GM18505 (cell line): ENCODE results near the gene KDM4C.
"Not testable (repeated sequence)": the region's sequence is repeated elsewhere in the genome, so short reads cannot be mapped to it uniquely, and the experiment has no call there.

Source experiments
- ATAC-seq: cut with Tn5 transposase; IDR thresholded peaks from one replicate; pipeline ENCODE4 v1.9.1; 2021; ENCODE audit not compliant: unreplicated experiment
- POLR2A ChIP-seq: IDR thresholded peaks from 4 replicates; pipeline ENCODE4 v1.6.1; 2011; ENCODE audit warnings: borderline replicate concordance; ENCODE audit not compliant: insufficient read depth, insufficient read length; ENCODE audit errors: extremely low read depth

KDM4C gene

DNA sequence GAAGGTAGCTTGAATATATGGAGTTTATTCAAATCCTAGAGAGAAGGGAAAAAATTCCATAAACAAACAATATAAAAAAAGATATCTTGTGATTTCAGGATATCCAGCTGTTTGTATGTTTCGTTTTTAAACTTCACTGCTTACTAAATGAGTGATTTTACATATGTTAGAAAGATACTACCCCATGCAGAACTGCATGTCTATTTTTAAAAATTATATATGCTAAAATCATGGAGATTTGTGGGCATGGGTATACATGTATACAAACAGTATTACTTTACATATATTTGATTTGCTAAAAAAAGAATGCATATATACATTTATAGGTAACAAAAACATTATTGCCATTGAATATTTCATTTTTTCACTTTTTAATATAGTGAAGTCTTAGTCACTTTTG lies 178.3 kb downstream of the KDM4C start:
- TF ChIP-seq POLR2A: no peak
- ATAC-seq: no peak

DNA sequence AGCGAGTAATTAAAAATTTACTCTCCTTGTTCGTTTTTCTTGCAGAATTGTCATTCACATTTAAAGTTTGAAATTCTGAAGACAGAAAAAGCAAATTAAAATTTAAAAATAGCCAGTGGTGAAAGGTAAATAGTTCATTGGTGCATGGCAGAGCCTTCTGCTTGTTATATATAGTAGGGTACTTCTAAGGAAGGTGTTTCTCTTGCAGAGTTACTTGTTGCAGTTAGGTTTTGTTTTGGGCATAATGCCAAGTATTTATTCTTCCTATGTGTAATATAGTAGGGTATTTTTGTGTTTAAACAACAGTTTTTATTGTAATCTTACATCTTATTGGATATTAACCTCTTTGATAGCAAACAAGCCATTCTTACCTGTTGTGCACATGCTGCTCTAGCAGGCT lies 179.4 kb downstream of the KDM4C start:
- no peak for TF ChIP-seq POLR2A
- no peak for ATAC-seq

DNA sequence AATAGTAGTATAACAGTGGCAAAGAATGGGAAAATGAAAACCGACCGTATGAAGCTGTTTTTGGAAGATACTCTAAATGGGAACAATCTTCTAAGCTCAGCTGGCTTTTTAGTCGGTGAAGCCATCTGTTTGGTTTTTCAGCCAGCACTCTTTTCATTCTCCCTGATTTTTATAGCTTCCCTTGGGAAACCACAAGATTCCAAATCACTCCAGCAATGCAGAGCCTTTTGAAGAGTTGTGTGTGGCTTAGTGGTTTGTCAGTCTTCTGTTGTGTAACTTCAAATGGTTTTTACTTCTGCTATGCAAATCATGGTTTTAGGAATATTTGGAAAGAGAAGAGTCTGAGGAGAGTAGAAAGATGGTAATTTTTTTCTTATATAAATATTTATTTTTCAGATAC lies 180.7 kb downstream of the KDM4C start:
- no peak for ATAC-seq

DNA sequence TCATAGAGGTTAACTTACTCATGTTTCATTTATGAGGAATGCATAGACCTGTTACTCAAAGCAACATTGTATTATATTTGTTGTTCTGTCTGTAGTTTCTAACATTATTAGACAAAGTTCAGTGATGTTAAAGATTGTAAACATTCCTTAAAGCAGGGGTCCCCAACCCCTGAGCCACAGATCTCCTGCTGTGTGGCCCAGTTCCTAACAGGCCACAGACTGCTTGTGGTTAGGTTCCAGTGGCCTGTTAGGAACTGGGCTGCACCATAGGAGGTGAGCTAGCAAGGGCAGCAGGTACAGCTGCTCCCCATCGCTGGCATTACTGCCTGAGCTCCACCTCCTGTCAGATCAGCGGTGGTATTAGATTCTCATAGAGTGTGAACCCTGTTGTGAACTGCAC lies 181.1 kb downstream of the KDM4C start:
- TF ChIP-seq POLR2A: no peak
- ATAC-seq: no peak

More for the DNA sequence above, 180.7 kb downstream of the KDM4C start:
- TF ChIP-seq POLR2A: no peak

DNA sequence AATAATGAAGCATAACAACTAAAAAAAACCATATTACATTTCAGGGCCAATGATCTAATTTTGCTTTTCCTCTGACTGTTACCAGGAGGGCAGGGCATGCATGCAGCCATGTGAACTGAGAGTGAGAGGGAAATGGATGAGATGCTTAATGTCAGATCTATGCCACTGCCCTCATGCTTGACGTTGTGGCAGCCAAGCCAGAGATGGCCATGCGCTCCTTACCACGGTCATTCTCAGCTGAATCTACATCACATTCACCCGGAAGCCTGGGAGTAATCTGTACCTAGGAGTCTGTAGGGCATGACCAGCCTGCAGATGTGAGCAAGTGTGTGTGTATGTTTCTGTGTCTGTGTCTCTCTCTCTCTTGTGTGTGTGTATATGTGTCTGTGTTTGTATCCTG lies 183.7 kb downstream of the KDM4C start:
- no peak for ATAC-seq
- TF ChIP-seq POLR2A: no peak

DNA sequence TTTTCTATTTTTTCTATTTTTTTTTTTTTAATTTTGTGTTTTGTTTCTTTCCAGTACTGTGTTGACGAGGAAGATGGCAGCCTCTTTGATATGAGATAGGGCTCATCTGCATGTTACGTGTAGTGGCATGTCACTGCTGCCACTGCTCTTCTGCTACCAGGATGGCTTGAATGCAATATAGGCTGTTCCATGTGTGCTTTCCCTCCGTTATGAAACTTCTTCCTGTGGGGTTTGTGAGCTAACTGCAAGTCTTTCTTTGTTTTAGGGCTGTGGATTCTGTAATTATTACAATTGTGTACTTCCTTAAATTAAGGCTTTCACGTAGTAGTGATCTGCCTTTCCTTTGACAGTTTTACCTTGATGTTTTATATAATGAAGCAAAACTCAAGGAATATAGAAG lies 184.6 kb downstream of the KDM4C start:
- no peak for ATAC-seq
- no peak for TF ChIP-seq POLR2A

DNA sequence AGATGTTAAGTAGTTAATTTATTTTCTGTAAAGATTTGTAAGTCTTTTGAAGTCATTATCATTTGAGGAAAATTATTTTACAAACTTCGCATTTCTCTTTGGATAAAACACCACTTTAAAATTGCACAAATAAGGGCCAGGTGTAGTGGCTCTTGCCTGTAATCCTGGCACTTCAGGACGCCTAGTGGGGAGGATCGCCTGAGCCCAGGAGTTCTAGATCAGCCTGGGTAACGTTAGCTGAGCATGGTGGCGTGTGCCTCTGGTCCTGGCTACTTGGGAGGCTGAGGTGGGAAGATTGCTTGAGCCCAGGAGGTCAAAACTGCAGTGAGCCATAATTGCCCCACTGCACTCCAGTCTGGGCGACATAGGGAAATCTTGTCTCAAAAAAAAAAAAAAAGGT lies 185.5 kb downstream of the KDM4C start:
- TF ChIP-seq POLR2A: no peak
- ATAC-seq: no peak

DNA sequence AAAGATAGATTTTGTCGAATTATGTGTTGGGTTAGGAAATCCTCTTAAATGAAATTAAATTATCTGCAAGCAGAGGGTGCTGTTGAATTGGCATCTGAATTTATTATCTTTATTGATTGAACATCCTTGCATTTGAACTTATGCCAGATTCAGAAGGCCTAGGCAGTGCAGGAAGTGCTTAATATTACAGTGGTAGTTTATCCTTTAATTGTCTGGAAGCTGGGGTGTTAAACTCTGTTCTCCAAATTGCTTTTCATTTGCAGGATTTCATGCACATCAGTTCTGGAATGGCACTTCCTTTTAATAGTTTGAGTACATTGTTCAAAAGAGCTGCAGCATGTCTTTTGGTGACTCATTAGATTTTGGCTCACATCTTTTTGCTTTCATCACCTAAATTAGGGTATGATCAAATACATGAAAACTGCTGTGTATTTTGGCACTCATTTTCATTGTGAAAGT lies 186.3 kb downstream of the KDM4C start:
- no peak for ATAC-seq
- no peak for TF ChIP-seq POLR2A

DNA sequence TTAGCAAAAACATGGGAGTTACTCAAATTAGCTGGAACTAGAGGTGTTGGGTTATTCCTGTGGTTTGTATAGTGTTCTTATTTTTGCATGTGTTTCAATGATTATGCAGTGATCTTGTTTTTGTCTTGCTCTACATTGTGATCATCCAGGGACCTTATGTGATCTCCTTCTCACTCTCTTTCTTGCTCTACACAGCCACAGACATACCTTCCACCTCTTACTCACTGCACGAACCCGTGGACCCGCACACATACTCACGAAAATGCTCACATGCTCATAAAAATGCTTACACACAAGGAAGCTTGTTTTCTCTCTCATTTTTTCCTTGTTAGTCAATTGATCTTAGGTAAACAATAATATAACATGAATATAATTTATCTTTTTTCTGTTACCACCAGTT lies 187.1 kb downstream of the KDM4C start:
- no peak for TF ChIP-seq POLR2A
- ATAC-seq: no peak

DNA sequence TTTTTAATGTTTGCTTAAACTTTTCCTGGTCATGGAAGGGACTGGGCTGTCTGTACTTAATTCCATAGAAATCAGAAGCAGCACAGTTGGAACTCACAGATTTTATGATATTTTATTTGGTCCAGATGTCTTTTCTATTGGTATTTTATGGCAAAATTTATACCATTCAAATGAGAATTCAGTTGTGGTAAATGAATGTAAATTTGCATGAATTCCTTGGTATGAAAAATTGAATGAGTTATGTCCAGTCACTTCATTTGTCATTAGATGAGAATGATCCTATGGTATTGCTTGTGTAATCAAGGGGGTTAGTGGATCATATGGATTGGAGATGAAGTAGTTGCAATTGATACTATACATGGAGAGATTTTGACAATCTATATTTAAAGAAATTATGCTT lies 188.0 kb downstream of the KDM4C start:
- ATAC-seq: no peak
- no peak for TF ChIP-seq POLR2A

DNA sequence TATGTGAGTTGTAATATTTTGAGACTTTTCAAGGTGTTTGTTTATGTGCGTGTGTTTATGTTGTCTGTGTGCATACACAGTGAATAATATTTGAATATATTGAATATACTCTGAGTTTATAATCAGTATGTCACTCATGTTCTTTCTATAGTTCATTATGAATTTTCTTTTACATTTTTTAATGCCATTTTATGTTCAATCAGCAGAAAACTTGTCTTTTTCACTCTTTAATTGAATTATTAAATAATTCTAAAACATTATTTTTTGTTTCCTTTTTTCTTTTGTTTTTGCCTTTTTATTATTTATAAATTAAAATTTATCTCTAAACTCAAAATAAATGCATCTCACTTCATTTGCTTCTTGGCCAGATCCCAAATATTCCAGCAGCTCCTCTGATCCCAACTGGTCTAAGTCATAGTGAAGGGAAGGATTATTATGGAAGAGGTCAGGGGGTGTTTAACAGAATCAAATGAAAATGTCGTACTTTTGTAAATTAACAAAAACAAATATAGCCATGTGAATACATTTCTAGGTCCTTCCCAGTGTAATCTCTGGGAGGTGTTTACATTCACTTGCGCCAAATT lies 188.9 kb downstream of the KDM4C start:
- ATAC-seq: no peak
- no peak for TF ChIP-seq POLR2A

DNA sequence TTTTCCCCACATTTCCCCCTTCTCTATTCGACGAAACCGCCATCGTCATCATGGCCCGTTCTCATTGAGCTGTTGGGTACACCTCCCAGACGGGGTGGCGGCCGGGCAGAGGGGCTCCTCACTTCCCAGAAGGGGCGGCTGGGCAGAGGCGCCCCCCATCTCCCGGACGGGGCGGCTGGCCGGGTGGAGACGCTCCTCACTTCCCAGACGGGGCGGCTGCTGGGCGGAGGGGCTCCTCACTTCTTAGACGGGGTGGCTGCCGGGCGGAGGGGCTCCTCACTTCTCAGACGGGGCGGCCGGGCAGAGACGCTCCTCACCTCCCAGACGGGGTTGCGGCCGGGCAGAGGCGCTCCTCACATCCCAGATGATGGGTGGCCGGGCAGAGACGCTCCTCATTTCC lies 191.1 kb downstream of the KDM4C start:
- not testable (repeated sequence) for ATAC-seq

DNA sequence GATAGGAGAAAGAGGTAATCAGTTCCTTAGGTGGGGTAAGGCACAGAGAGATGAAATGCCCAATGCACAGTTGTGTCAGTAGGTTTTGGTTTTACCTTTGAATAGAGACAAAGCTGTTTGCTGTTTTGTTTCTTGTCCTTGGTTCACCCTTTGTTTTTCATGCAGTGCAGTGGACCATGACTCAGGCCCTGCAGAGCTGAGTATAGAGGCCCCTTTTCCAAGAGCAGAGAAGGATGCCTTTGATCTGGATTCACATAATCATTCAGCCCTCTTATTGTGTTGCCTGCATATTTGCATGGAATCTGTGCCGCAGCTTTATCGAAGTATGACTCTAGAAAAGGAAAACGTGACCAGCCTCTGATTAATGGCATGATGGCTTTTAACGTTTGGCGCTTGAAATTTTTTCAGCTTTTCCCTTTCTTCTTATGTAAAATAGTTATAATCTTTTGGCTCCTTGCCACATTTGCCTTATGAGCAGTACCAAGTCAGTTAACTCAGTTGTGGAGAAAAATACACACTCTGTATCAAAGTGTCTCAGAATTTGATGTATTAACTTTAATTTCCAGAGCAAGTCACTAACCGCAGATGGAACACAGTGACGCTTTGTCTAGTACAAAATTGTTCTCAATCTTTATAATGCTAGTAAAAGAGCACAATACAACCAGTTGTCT lies 197.6 kb downstream of the KDM4C start:
- no peak for ATAC-seq
- TF ChIP-seq POLR2A: no peak

DNA sequence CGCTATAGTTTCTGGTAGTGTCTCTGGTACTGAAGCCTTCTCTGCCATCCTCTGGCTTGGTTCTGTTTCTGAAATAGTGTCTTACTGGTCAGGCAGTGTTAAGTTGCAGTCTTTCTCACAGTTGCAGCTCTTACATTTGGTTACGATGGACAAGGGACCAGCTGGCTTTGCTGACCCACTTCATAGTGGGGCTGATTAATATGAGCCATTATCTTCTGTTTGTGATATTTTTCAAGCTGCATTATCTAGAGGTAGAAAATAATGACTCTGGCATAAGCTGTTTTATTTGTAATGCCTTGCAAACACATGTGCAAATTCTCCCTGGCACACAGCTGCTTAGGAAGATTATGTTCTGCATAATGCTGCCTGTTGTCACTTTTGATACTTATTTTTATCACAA lies 199.1 kb downstream of the KDM4C start:
- no peak for ATAC-seq
- TF ChIP-seq POLR2A: no peak
